ENCODE measurements around the gene ADARB2.

- no peak for TF ChIP-seq FOXP2 (optimal IDR thresholded peaks at IDR 0.05; ENCODE audit: borderline replicate concordance, extremely low read depth, extremely low read length, insufficient read depth)
- no peak for TF ChIP-seq POLR2AphosphoS5 (IDR thresholded peaks at IDR 0.05; ENCODE audit: low read depth, low read length)
These were observed 377.2 kb downstream of the ADARB2 start for GRCh38 chr10:1360011-1360557.
